ENCODE measurements around the gene RNU1-4. TPM values are rescaled to one million over a fixed set of nuclear protein-coding genes. Genes with fewer than 3 reads are reported as not detected.
A peak's percentile ranks its signal among the peaks of the same experiment; 100 is the strongest.

The RNU1-4 gene
- total RNA-seq, 1 experiment from 2014 or later: 1,606 TPM

GRCh38 chr1:16719571-16720350 lies 20.6 kb upstream of the RNU1-4 start:
- no peaks in the 10 kb centered on the region for H3K36me3 Mint-ChIP-seq (ENCODE audit: insufficient read depth, unreplicated experiment)

GRCh38 chr1:16720351-16721223 lies 19.7 kb upstream of the RNU1-4 start:
- intact Hi-C loops (cut with micrococcal nuclease): no loop called here
- H3K27ac Mint-ChIP-seq (ENCODE audit: low read depth, unreplicated experiment): no peak overlapping the region

More at GRCh38 chr1:16719571-16720350, 20.6 kb upstream of the RNU1-4 start:
- no peak overlapping the region for H3K4me3 Mint-ChIP-seq (ENCODE audit: unreplicated experiment)
- no TSS peak for BruUV-seq (replicated peaks)
- POLR2A ChIA-PET: interaction anchor here (0.7 kb wide), 1 partner anchor 13 kb away, joined by 3 read pairs; no protein-coding TSS in a partner anchor
- intact Hi-C loops (cut with micrococcal nuclease): no loop called here
- no peak overlapping the region for H3K27ac Mint-ChIP-seq (ENCODE audit: low read depth, unreplicated experiment)
- CTCF ChIA-PET: interaction anchor here (1.1 to 1.2 kb wide), 2 partner anchors 10 to 16 kb away, joined by 3 to 4 read pairs; no protein-coding TSS in a partner anchor
- no peaks in the 10 kb centered on the region for H3K9me3 Mint-ChIP-seq (ENCODE audit: unreplicated experiment)
- TF ChIP-seq CTCF (IDR thresholded peaks at IDR 0.05; ENCODE audit: unreplicated experiment): no peak
- H3K4me1 Mint-ChIP-seq (ENCODE audit: insufficient read depth, unreplicated experiment): no peaks in the 10 kb centered on the region
- DNase-seq (ENCODE audit: unreplicated experiment): no peak
- peaks cover 12% of the 10 kb centered on the region for H3K27me3 Mint-ChIP-seq (ENCODE audit: insufficient read depth, unreplicated experiment)

GRCh38 chr1:16721871-16722641 lies 18.3 kb upstream of the RNU1-4 start:
- no peak for DNase-seq (ENCODE audit: unreplicated experiment)
- H3K36me3 Mint-ChIP-seq (ENCODE audit: insufficient read depth, unreplicated experiment): no peaks in the 10 kb centered on the region
- H3K27me3 Mint-ChIP-seq (ENCODE audit: insufficient read depth, unreplicated experiment): peaks cover under 1% of the 10 kb centered on the region
- no peak for TF ChIP-seq CTCF (IDR thresholded peaks at IDR 0.05; ENCODE audit: unreplicated experiment)
- H3K4me1 Mint-ChIP-seq (ENCODE audit: insufficient read depth, unreplicated experiment): no peaks in the 10 kb centered on the region
- H3K27ac Mint-ChIP-seq (ENCODE audit: low read depth, unreplicated experiment): no peak overlapping the region
- BruUV-seq (replicated peaks): no TSS peak
- no peak overlapping the region for H3K4me3 Mint-ChIP-seq (ENCODE audit: unreplicated experiment)
- H3K9me3 Mint-ChIP-seq (ENCODE audit: unreplicated experiment): no peaks in the 10 kb centered on the region
- ChIA-PET CTCF (interaction anchor here (1.2 to 2.2 kb wide), 2 partner anchors 11 to 13 kb away, joined by 9 read pairs; no protein-coding TSS in a partner anchor), POLR2A (interaction anchor here (0.6 kb wide), 1 partner anchor 256 kb away, joined by 3 read pairs; no protein-coding TSS in a partner anchor)
- intact Hi-C loops (cut with micrococcal nuclease): no loop called here

More at GRCh38 chr1:16720351-16721223, 19.7 kb upstream of the RNU1-4 start:
- no peak for TF ChIP-seq CTCF (IDR thresholded peaks at IDR 0.05; ENCODE audit: unreplicated experiment)
- CTCF ChIA-PET: interaction anchor here (0.6 to 2.2 kb wide), 3 partner anchors 10 to 216 kb away, joined by 3 to 9 read pairs (median 3); no protein-coding TSS in a partner anchor
- no peaks in the 10 kb centered on the region for H3K36me3 Mint-ChIP-seq (ENCODE audit: insufficient read depth, unreplicated experiment)
- POLR2A ChIA-PET: interaction anchor here (0.7 kb wide), 1 partner anchor 14 kb away, joined by 3 read pairs; no protein-coding TSS in a partner anchor
- DNase-seq (ENCODE audit: unreplicated experiment): peak; percentile 3
- H3K4me1 Mint-ChIP-seq (ENCODE audit: insufficient read depth, unreplicated experiment): no peaks in the 10 kb centered on the region
- no peaks in the 10 kb centered on the region for H3K9me3 Mint-ChIP-seq (ENCODE audit: unreplicated experiment)
- BruUV-seq (replicated peaks): no TSS peak
- H3K4me3 Mint-ChIP-seq (ENCODE audit: unreplicated experiment): no peak overlapping the region
- H3K27me3 Mint-ChIP-seq (ENCODE audit: insufficient read depth, unreplicated experiment): peaks cover 12% of the 10 kb centered on the region

Data from MCF 10A (cell line).